Upper lobe of right lung (tissue), 1 donor: ENCODE data around the gene KLHL22. TPM values are rescaled to one million over a fixed set of nuclear protein-coding genes. Genes with fewer than 3 reads are reported as not detected.
A peak's percentile ranks its signal among the peaks of the same experiment; 100 is the strongest.
"Not testable (repeated sequence)": the region's sequence is repeated elsewhere in the genome, so short reads cannot be mapped to it uniquely, and the experiment has no call there.

Experiments
- ATAC-seq: fragments of 200-7000 bp; cut with Tn5 transposase; one replicate; pipeline ENCODE4 v1.9.1; 2020; ENCODE audit warnings: mild to moderate bottlenecking, moderate library complexity
- DNase-seq: peaks from one replicate; pipeline ENCODE4 v3.0.0-alpha.2; 2020
- H3K27ac ChIP-seq: fragments of 200-600 bp; one replicate; pipeline ENCODE4 v1.8.0; 2022
- H3K27me3 ChIP-seq: fragments of 200-600 bp; one replicate; pipeline ENCODE4 v1.8.0; 2022; ENCODE audit warnings: mild to moderate bottlenecking
- H3K36me3 ChIP-seq: fragments of 200-600 bp; one replicate; pipeline ENCODE4 v1.8.0; 2022
- H3K4me1 ChIP-seq: fragments of 200-600 bp; one replicate; pipeline ENCODE4 v1.8.0; 2022
- H3K4me3 ChIP-seq: fragments of 200-600 bp; one replicate; pipeline ENCODE4 v1.8.0; 2022; ENCODE audit warnings: mild to moderate bottlenecking
- H3K9me3 ChIP-seq: fragments of 200-600 bp; one replicate; pipeline ENCODE4 v1.8.0; 2022
- intact Hi-C: fragments of 100-400 bp; cut with DNase I; formaldehyde crosslinking; loops from one replicate; pipeline ENCODE4 v1.11.0; 2022
- total RNA-seq: library from RNA; stranded (reverse); fragmentation: NEBNext Ultra II Directional; extraction: Animal tissue kit (Norgen Biotek cat#: 25700); gene quantifications from one replicate; pipeline ENCODE4 v1.2.1, GENCODE V29; 2021
- TF ChIP-seq, protein P1 (sequence below): fragments of 200-600 bp; IDR thresholded peaks from one replicate; pipeline ENCODE4 v1.8.0; 2022; ENCODE audit warnings: antibody characterized with exemption
- donor health status: DM: no; HTN: yes; CAD: no; lungs with severe emphysema.

The KLHL22 gene
- total RNA-seq, 1 donor from 2014 or later, result 23.3 TPM

DNA sequence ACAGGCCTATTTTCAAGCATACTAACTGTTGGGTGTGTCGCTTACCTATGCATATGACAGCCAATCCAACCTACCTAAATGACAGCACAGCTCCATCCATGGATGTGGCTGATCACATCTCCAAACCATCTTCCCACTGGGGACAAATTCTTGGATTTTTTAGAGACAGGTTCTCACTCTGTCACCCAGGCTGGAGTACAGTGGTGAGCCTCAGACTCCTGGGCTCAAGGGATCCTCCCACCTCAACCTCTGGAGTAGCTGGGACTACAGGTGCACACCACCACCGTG lies 76.0 kb downstream of the KLHL22 start:
- H3K27ac ChIP-seq, result no peak overlapping the region
- no peaks in the 10 kb centered on the region for H3K9me3 ChIP-seq
- H3K27me3 ChIP-seq, result no peaks in the 10 kb centered on the region
- H3K4me1 ChIP-seq, result peaks cover 4% of the 10 kb centered on the region
- DNase-seq, result no peak
- TF ChIP-seq, protein P1, sequence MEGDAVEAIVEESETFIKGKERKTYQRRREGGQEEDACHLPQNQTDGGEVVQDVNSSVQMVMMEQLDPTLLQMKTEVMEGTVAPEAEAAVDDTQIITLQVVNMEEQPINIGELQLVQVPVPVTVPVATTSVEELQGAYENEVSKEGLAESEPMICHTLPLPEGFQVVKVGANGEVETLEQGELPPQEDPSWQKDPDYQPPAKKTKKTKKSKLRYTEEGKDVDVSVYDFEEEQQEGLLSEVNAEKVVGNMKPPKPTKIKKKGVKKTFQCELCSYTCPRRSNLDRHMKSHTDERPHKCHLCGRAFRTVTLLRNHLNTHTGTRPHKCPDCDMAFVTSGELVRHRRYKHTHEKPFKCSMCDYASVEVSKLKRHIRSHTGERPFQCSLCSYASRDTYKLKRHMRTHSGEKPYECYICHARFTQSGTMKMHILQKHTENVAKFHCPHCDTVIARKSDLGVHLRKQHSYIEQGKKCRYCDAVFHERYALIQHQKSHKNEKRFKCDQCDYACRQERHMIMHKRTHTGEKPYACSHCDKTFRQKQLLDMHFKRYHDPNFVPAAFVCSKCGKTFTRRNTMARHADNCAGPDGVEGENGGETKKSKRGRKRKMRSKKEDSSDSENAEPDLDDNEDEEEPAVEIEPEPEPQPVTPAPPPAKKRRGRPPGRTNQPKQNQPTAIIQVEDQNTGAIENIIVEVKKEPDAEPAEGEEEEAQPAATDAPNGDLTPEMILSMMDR, result no peak
- no peak for ATAC-seq
- no peak overlapping the region for H3K4me3 ChIP-seq
- no peaks in the 10 kb centered on the region for H3K36me3 ChIP-seq
- intact Hi-C loops, result loop anchor here (5.0 kb wide), 1 partner anchor 38 kb away; no protein-coding TSS in a partner anchor

GRCh38 chr22:20418211-20418788 lies 77.3 kb downstream of the KLHL22 start:
- H3K4me3 ChIP-seq, result peak overlapping the region; percentile 48
- intact Hi-C loops, result loop anchor here (5.0 kb wide), 1 partner anchor 39 kb away; no protein-coding TSS in a partner anchor

GRCh38 chr22:20415699-20416098 lies 79.9 kb downstream of the KLHL22 start:
- not testable (repeated sequence) for H3K4me1 ChIP-seq, DNase-seq, H3K27me3 ChIP-seq, H3K36me3 ChIP-seq, H3K4me3 ChIP-seq, H3K27ac ChIP-seq, H3K9me3 ChIP-seq, ATAC-seq
- intact Hi-C loops, result loop anchor here (5.0 kb wide), 1 partner anchor 42 kb away; no protein-coding TSS in a partner anchor

More at GRCh38 chr22:20418211-20418788, 77.3 kb downstream of the KLHL22 start:
- H3K4me1 ChIP-seq, result peaks cover 4% of the 10 kb centered on the region
- DNase-seq, result peak; percentile 92
- no peaks in the 10 kb centered on the region for H3K36me3 ChIP-seq
- no peaks in the 10 kb centered on the region for H3K9me3 ChIP-seq
- peak; percentile 96 for ATAC-seq
- no peak overlapping the region for H3K27ac ChIP-seq
- TF ChIP-seq, protein P1, result peak; percentile 84
- no peaks in the 10 kb centered on the region for H3K27me3 ChIP-seq

GRCh38 chr22:20415241-20415640 lies 80.4 kb downstream of the KLHL22 start:
- not testable (repeated sequence) for H3K4me3 ChIP-seq, H3K27me3 ChIP-seq, H3K27ac ChIP-seq, H3K9me3 ChIP-seq, H3K36me3 ChIP-seq, H3K4me1 ChIP-seq, ATAC-seq
- peak; percentile 16 for DNase-seq
- intact Hi-C loops, result loop anchor here (5.0 kb wide), 1 partner anchor 42 kb away; no protein-coding TSS in a partner anchor

DNA sequence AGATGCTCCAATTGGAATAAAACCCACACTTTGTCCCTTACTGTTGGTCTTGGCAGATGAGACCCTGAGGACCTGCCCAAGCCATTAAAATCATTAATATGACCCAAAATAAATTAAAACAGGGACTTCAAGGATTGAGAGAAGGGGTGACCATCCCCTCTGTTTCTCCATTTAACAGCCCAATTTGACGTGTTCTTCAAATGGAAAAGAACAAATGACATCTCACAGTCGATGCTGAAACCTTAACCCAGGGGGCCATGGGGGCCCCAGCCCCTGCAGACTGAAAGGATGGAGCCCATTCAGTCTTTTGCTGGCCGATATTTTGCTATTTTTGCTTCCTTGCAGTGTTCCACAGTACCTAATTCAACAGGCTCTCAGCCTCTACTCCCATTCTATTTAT lies 81.1 kb downstream of the KLHL22 start:
- intact Hi-C loops, result no loop called here

DNA sequence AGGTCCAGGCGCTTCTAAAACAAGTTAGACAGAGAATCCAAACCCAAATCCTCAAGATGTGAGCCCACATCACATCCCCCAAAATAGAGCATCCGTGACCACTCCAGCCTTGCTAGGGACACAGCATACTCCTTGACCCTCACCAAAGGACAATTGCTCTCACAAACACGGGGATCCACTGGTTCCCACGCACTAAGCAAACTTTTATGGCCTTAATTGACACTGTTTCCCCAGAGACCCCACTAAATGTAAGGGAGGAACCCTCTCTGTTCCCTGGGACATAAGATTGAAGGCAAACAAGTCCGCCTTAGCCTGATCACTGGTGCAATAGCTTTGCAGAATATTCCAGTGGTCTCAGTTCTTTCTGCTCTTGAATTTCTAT lies 81.5 kb downstream of the KLHL22 start:
- H3K9me3 ChIP-seq, result no peaks in the 10 kb centered on the region
- TF ChIP-seq, protein P1, result no peak
- H3K27me3 ChIP-seq, result no peaks in the 10 kb centered on the region
- no peak overlapping the region for H3K4me3 ChIP-seq
- peaks cover 4% of the 10 kb centered on the region for H3K4me1 ChIP-seq
- no peak overlapping the region for H3K27ac ChIP-seq
- ATAC-seq, result no peak
- no peak for DNase-seq
- intact Hi-C loops, result no loop called here
- H3K36me3 ChIP-seq, result no peaks in the 10 kb centered on the region

More for the DNA sequence above, 81.1 kb downstream of the KLHL22 start:
- TF ChIP-seq, protein P1, result no peak
- DNase-seq (peak; percentile 6), ATAC-seq (no peak)
- H3K4me1 ChIP-seq, result peaks cover 4% of the 10 kb centered on the region
- no peaks in the 10 kb centered on the region for H3K27me3 ChIP-seq
- no peak overlapping the region for H3K27ac ChIP-seq
- no peaks in the 10 kb centered on the region for H3K9me3 ChIP-seq
- no peaks in the 10 kb centered on the region for H3K36me3 ChIP-seq
- H3K4me3 ChIP-seq, result no peak overlapping the region
